Thyroid gland (tissue), 4 donors: ENCODE data around the gene MYO5A. TPM values are rescaled to one million over a fixed set of nuclear protein-coding genes. Genes with fewer than 3 reads are reported as not detected.
A peak's percentile ranks its signal among the peaks of the same experiment; 100 is the strongest.

Source experiments
- DNase-seq, 2 donors: peaks; one replicate each; pipeline ENCODE4 v3.0.0-alpha.2; 2019
- H3K27ac ChIP-seq, 3 donors: fragments of 200-600 bp; sonication (generic); 1 replicate in 2 of 3; 2 replicates in 1 of 3; pipeline ENCODE4 v1.5.1; 2016 to 2019; ENCODE audit warnings: mild to moderate bottlenecking in 1 of 3, moderate library complexity in 1 of 3
- H3K27me3 ChIP-seq: fragments of 200-600 bp; sonication (generic); one replicate; pipeline ENCODE4 v1.5.1; 2019
- H3K36me3 ChIP-seq, 2 donors: fragments of 200-600 bp; sonication (generic); one replicate each; pipeline ENCODE4 v1.5.1; 2016 to 2019
- H3K4me1 ChIP-seq, 2 donors: fragments of 200-600 bp; sonication (generic); one replicate each; pipeline ENCODE4 v1.5.1; 2017 to 2019
- H3K4me3 ChIP-seq, 3 donors: fragments of 200-600 bp; sonication (generic); replicated peaks in 1 of 3; 1 replicate in 2 of 3; 2 replicates in 1 of 3; pipeline ENCODE4 v1.5.1; 2016; ENCODE audit warnings: mild to moderate bottlenecking in 1 of 3
- H3K9me3 ChIP-seq: fragments of 200-600 bp; sonication (generic); one replicate; pipeline ENCODE4 v1.5.1; 2017
- POLR2A ChIP-seq, 2 donors: fragments of 450-650 bp; IDR thresholded peaks; one replicate each; pipeline ENCODE4 v1.6.1; 2017; ENCODE audit warnings: antibody characterized with exemption in 2 of 2, mild to moderate bottlenecking in 2 of 2, moderate library complexity in 1 of 2
- WGBS, 2 donors: methylation state at CpG; one replicate each; pipeline ENCODE4 v1.1.5; 2017; 5-methylcytosine and 5-hydroxymethylcytosine counted together
- intact Hi-C: fragments of 100-400 bp; cut with DNase I; formaldehyde crosslinking; loops from one replicate; pipeline ENCODE4 v1.15.1; 2023
- total RNA-seq, 4 donors: library from RNA; depleted of rRNA; stranded (reverse); fragments of >200 nt; gene quantifications; one replicate each; pipeline ENCODE4 v1.2.3, GENCODE V29; 2016
- TF ChIP-seq, protein P1 (sequence below), 6 experiments: fragments of 200-600 bp in 3 of 6; fragments of 450-650 bp in 3 of 6; sonication (generic) in 3 of 6; IDR thresholded peaks; one replicate each; pipeline ENCODE4 v1.5.1; 2016 to 2019; ENCODE audit warnings: antibody characterized with exemption in 6 of 6, mild to moderate bottlenecking in 2 of 6, inconsistent platforms in 1 of 6, moderate library complexity in 1 of 6

Gene MYO5A
- total RNA-seq, 4 donors from 2014 or later, result 23.3 to 44.1 (median 34.7) TPM

DNA sequence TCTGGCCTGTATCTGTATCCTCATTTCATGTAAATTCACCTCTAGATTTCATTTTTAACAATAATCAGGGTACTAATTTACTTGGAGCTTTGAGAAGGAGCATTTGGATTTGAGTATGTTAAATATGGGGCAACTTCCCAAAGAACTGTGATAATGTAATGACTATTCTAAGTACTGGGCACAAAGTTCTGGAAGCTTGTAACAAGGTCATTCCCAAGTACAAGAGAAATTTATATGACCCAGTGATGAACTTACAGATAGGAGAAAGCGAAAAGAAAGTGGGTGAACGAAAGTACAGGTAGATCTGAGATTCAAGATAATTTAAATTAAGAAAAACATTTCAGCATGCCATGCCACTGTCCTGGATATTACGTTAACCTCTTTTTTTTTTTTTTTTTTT, 93.8 kb downstream of the MYO5A start:
- Histone ChIP-seq H3K27ac (no peak overlapping the region), H3K36me3 (no peaks in the 10 kb centered on the region), H3K4me3 (no peak overlapping the region), H3K9me3 (no peaks in the 10 kb centered on the region), H3K27me3 (no peaks in the 10 kb centered on the region), H3K4me1 (no peaks in the 10 kb centered on the region)
- 93 to 99% methylated on average over 3 of the region's 3 CpGs for WGBS, 2 donors
- DNase-seq, result no peak
- TF ChIP-seq POLR2A (IDR thresholded peaks at IDR 0.05), result no peak
- TF ChIP-seq, protein P1, sequence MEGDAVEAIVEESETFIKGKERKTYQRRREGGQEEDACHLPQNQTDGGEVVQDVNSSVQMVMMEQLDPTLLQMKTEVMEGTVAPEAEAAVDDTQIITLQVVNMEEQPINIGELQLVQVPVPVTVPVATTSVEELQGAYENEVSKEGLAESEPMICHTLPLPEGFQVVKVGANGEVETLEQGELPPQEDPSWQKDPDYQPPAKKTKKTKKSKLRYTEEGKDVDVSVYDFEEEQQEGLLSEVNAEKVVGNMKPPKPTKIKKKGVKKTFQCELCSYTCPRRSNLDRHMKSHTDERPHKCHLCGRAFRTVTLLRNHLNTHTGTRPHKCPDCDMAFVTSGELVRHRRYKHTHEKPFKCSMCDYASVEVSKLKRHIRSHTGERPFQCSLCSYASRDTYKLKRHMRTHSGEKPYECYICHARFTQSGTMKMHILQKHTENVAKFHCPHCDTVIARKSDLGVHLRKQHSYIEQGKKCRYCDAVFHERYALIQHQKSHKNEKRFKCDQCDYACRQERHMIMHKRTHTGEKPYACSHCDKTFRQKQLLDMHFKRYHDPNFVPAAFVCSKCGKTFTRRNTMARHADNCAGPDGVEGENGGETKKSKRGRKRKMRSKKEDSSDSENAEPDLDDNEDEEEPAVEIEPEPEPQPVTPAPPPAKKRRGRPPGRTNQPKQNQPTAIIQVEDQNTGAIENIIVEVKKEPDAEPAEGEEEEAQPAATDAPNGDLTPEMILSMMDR (IDR thresholded peaks at IDR 0.05), result no peak
- intact Hi-C loops, result no loop called here

DNA sequence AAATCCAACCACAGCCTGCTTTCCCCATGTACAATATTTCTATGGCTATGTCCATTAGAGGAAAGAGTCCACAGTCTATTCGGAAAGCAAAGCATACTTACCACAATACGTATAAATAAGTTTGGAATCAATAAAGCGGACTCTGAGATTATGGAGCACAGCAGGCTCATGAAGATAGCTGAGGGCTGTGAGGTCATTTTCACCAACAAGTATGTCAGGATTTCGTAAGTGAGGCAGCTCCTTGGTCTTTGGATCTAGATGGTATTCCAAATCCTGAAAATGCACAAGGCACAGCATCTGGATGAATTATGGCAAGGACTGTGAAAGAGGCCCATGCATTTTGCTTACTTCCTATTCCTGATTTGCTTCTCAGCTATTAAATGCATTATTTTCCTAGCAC, 100.4 kb downstream of the MYO5A start:
- H3K27me3 ChIP-seq, result no peaks in the 10 kb centered on the region
- intact Hi-C loops, result no loop called here
- no peak for DNase-seq
- no peak overlapping the region for H3K4me3 ChIP-seq
- no peaks in the 10 kb centered on the region for H3K36me3 ChIP-seq
- no peaks in the 10 kb centered on the region for H3K9me3 ChIP-seq
- H3K4me1 ChIP-seq, result peaks cover 0 to 11% of the 10 kb centered on the region in 2 donors
- 92 to 94% methylated on average over 4 of the region's 4 CpGs for WGBS, 2 donors
- H3K27ac ChIP-seq, result no peak overlapping the region
- no peak for TF ChIP-seq POLR2A (IDR thresholded peaks at IDR 0.05)
- TF ChIP-seq, protein P1 (IDR thresholded peaks at IDR 0.05), result no peak

DNA sequence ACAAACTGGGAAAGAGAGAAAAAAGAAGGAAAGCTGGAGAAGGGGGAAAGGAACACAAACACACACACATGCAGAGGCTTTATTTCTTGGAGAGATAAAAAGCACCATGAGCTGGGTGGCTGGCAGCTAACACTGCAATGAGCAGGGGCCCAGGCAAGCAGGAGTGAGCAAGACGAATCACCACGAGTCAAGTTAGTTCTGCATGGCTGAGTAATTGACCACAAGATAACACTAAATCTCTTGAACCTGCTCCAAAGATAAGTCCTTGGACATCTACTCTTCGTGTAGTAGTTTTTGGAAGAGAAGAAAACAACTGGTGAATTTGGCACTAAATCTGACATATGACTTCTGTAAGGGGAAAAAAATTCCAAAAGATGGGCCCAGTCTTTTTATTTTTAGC, 100.9 kb downstream of the MYO5A start:
- intact Hi-C loops, result no loop called here
- Histone ChIP-seq H3K4me1 (peaks cover 0 to 11% of the 10 kb centered on the region in 2 donors), H3K9me3 (no peaks in the 10 kb centered on the region), H3K36me3 (no peaks in the 10 kb centered on the region), H3K4me3 (no peak overlapping the region), H3K27me3 (no peaks in the 10 kb centered on the region), H3K27ac (no peak overlapping the region)
- 11 to 16% methylated on average over 3 of the region's 3 CpGs for WGBS, 2 donors
- TF ChIP-seq, protein P1 (IDR thresholded peaks at IDR 0.05), result no peak
- no peak for TF ChIP-seq POLR2A (IDR thresholded peaks at IDR 0.05)
- peak; percentile 17 to 19 for DNase-seq

DNA sequence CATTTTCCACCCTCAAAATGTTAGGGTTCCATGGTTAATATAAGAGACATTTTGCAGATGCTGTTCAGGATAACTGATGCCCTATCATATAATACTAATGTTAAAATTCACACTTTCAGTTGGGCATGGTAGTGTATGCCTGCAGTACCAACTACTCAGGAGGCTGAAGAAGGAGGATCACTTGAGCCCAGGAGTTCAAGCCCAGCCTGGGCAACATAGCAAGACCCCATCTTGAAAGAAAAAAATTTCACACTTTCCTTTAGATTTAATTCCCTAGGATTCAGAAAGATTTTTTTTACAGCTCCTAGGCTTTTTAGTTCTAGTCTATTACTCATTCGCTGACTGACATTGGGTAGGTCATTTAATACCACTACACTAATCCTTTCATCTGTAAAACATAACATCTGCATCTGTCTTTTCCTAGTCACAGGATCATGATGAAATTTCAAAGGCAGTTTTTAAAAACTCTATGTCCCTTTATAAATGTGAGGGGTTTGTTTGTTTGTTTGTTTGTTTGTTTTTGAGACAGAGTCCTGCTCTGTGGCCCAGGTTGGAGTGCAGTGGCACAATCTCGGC, 103.7 kb downstream of the MYO5A start:
- WGBS, 2 donors, result 97 to 98% methylated on average over 2 of the region's 2 CpGs
- H3K27ac ChIP-seq, result no peak overlapping the region
- DNase-seq, result no peak
- TF ChIP-seq, protein P1 (IDR thresholded peaks at IDR 0.05), result no peak
- TF ChIP-seq POLR2A (IDR thresholded peaks at IDR 0.05), result no peak
- H3K4me1 ChIP-seq, result peaks cover 0 to 11% of the 10 kb centered on the region in 2 donors
- no peaks in the 10 kb centered on the region for H3K9me3 ChIP-seq
- H3K27me3 ChIP-seq, result no peaks in the 10 kb centered on the region
- intact Hi-C loops, result no loop called here
- H3K4me3 ChIP-seq, result no peak overlapping the region
- no peaks in the 10 kb centered on the region for H3K36me3 ChIP-seq

DNA sequence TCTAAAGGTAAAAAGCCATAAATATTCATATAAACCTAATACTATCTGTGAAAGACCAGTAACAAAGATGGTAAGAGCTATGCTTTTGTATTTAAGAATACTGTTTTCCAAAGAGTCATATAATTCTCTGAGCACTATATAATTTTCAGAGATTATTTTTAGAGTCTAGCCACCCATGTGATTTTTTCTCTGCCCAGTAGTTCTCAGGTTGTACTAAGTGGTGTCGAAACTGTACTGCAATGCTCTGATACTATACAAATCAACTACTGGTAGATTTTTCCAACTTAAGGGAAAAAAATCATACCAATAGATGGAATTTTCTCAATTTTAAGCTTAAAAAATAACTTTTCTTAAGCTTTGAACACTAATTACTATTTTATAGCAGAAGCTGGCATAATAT, 104.8 kb downstream of the MYO5A start:
- Histone ChIP-seq H3K4me3 (no peak overlapping the region), H3K27me3 (no peaks in the 10 kb centered on the region), H3K4me1 (peaks cover 0 to 11% of the 10 kb centered on the region in 2 donors), H3K27ac (no peak overlapping the region), H3K9me3 (no peaks in the 10 kb centered on the region), H3K36me3 (no peaks in the 10 kb centered on the region)
- 98 to 100% methylated on average over 1 of the region's 1 CpG for WGBS, 2 donors
- DNase-seq, result no peak
- TF ChIP-seq, protein P1 (IDR thresholded peaks at IDR 0.05), result no peak
- TF ChIP-seq POLR2A (IDR thresholded peaks at IDR 0.05), result no peak
- intact Hi-C loops, result no loop called here
